ENCODE results near the gene TRPV4. TPM values are rescaled to one million over a fixed set of nuclear protein-coding genes. Genes with fewer than 3 reads are reported as not detected.

The TRPV4 gene
- total and polyA plus RNA-seq, 9 of the 15 experiments (the other 6 are each of a cell fraction or from before 2014, with no cell fraction given): 0.13 TPM; not detected in 8

DNA sequence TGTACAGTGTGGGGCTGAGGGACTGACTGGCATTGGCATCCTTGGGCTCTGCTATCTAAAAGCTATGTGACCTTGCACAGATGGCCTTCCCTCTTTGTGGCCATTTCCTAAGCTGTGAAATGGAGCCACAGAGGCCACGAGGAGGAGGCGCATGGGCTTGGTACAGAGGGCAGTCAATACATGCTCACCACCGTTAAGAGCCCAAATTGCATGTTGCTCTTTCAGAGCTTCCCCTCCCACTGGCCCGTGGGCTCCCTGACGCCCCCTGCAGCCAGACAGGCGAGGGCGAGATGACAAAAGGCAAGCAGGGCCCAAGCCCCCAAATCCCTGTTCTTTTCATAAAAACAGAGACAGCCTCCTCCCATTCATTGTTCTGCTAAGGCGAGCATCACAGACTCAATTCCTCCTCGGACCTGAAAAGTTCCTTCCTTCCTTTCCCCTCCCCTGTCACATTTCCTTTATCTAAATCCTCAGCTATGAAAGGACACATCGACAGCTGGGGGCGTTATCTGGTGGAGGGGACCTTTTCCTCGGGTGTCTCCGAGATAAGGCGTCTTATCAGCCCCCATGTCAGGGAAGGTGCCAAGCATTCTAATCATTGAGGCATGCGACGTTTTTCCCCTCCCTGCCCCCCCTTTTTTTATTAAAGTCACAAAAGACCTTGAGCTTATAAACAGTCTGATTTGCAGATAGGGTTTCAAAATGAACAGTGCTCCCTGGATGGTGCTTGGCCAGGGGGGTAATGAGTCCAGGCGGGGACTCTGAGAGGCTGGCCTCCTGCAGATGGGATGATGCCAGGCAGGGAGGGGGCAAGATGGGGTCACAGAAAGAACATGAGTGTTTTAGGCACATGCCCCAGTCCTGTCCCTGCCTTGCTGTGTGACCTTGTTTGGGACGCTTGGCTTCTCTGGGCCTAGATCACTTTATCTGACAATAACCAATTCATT lies 93.2 kb downstream of the TRPV4 start (continued):
- TF ChIP-seq HNRNPLL (IDR thresholded peaks at IDR 0.05; ENCODE audit: low read depth, low read length, poor library complexity, severe bottlenecking) (no peak), KDM5B (IDR thresholded peaks at IDR 0.05; ENCODE audit: insufficient replicate concordance, low read depth, low read length) (no peak), BMI1 (IDR thresholded peaks at IDR 0.05; ENCODE audit: low read length) (no peak), ZNF232 (CRISPR knock-in tag; IDR thresholded peaks at IDR 0.05) (no peak), ZNF197 (CRISPR knock-in tag; IDR thresholded peaks at IDR 0.05; ENCODE audit: low read depth) (no peak), STAT5A (IDR thresholded peaks at IDR 0.05; ENCODE audit: borderline replicate concordance, low read length) (peak; percentile 45; the same call in 1 of the 2 replicates), NFIX (CRISPR knock-in tag; IDR thresholded peaks at IDR 0.05; ENCODE audit: low read depth) (no peak), POLR2AphosphoS2 (IDR thresholded peaks at IDR 0.05; ENCODE audit: low read length) (no peak), KDM4B (IDR thresholded peaks at IDR 0.05; ENCODE audit: borderline replicate concordance in 2 of 2, low read depth in 1 of 2) (no peak), ZNF165 (CRISPR knock-in tag; IDR thresholded peaks at IDR 0.05; ENCODE audit: borderline replicate concordance) (no peak), XRCC3 (IDR thresholded peaks at IDR 0.05) (no peak), PHF20 (IDR thresholded peaks at IDR 0.05; ENCODE audit: partially characterized antibody) (no peak), ZNF589 (CRISPR knock-in tag; IDR thresholded peaks at IDR 0.05; ENCODE audit: low read depth) (no peak), MEIS2 (IDR thresholded peaks at IDR 0.05; ENCODE audit: partially characterized antibody) (no peak), ELF2 (CRISPR knock-in tag; IDR thresholded peaks at IDR 0.05) (no peak), HSF4 (CRISPR knock-in tag; IDR thresholded peaks at IDR 0.05; ENCODE audit: borderline replicate concordance) (no peak), ZKSCAN3 (CRISPR knock-in tag; IDR thresholded peaks at IDR 0.05) (no peak), ZNF780A (CRISPR knock-in tag; IDR thresholded peaks at IDR 0.05) (no peak), ZC3H8 (IDR thresholded peaks at IDR 0.05) (no peak), FOXM1 (IDR thresholded peaks at IDR 0.05; ENCODE audit: low read depth) (peak; percentile 42; the same call in 1 of the 2 replicates), FOXM1 (CRISPR knock-in tag; IDR thresholded peaks at IDR 0.05; ENCODE audit: low read depth) (no peak), HNRNPH1 (optimal IDR thresholded peaks at IDR 0.05; ENCODE audit: low read depth, low read length) (no peak), ZNF699 (CRISPR knock-in tag; IDR thresholded peaks at IDR 0.05; ENCODE audit: insufficient replicate concordance) (no peak)
- TF ChIP-seq, protein P1, sequence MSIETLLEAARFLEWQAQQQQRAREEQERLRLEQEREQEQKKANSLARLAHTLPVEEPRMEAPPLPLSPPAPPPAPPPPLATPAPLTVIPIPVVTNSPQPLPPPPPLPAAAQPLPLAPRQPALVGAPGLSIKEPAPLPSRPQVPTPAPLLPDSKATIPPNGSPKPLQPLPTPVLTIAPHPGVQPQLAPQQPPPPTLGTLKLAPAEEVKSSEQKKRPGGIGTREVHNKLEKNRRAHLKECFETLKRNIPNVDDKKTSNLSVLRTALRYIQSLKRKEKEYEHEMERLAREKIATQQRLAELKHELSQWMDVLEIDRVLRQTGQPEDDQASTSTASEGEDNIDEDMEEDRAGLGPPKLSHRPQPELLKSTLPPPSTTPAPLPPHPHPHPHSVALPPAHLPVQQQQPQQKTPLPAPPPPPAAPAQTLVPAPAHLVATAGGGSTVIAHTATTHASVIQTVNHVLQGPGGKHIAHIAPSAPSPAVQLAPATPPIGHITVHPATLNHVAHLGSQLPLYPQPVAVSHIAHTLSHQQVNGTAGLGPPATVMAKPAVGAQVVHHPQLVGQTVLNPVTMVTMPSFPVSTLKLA (conservative IDR thresholded peaks at IDR 0.05): no peak
- TF ChIP-seq, protein P2, sequence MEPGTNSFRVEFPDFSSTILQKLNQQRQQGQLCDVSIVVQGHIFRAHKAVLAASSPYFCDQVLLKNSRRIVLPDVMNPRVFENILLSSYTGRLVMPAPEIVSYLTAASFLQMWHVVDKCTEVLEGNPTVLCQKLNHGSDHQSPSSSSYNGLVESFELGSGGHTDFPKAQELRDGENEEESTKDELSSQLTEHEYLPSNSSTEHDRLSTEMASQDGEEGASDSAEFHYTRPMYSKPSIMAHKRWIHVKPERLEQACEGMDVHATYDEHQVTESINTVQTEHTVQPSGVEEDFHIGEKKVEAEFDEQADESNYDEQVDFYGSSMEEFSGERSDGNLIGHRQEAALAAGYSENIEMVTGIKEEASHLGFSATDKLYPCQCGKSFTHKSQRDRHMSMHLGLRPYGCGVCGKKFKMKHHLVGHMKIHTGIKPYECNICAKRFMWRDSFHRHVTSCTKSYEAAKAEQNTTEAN (CRISPR knock-in tag; IDR thresholded peaks at IDR 0.05): no peak
- TF ChIP-seq, protein P3, sequence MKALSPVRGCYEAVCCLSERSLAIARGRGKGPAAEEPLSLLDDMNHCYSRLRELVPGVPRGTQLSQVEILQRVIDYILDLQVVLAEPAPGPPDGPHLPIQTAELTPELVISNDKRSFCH (CRISPR knock-in tag; IDR thresholded peaks at IDR 0.05): no peak
- TF ChIP-seq, protein P3 (tag; IDR thresholded peaks at IDR 0.05): no peak
